COLO668 (cell line): ENCODE data around the gene KRTAP9-1.
A peak's percentile ranks its signal among the peaks of the same experiment; 100 is the strongest.
"Not testable (repeated sequence)": the region's sequence is repeated elsewhere in the genome, so short reads cannot be mapped to it uniquely, and the experiment has no call there.

Experiments used
- DNase-seq: peaks from one replicate; lab custom pipeline; 2025; ENCODE audit not compliant: unreplicated experiment; lab: John Stamatoyannopoulos, UW

The KRTAP9-1 gene

GRCh38 chr17:41189837-41190318, at the start of gene KRTAP9-1:
KRTAP9-1 (plus strand) TSS chr17:41189887; CDS start chr17:41189887, 0 bp downstream.
- peak; percentile 12 for DNase-seq

DNA sequence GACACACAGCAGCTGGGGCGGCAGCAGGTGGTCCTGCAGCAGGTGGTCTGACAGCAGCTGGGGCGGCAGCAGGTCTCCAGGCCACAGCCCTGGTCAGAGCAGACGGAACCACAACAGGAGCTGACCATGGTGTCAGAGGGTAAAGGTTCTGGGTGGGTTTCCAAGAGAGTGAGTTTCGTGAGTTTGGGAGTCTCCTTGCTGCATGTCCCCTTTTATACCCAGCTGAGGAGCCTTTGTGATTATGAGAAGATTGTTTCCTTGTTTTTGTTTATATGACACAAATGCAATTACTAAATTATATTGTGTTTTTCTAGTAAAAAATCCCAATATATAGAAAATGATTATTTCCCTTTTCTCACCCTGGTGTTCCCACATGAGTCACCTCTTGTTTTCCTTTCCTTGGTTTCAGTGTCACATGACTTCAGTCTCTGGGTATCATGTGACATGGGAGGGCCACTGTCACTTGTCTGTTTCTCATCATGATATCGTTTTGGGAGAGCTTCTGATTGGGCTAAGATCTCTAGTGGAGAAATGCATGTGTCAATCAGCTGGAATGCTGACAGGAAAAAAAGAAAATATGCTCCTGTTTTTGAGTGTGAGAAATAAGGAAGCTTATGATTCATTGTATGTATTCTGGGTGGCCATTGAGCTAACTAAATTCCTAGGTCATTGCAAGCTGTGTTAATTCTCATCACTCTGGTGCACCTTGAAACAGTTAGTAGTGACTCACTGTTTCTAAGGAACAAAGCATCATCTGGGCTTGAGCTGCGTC, 49.1 kb upstream of the KRTAP9-1 start, which contains the start of gene KRTAP4-6:
KRTAP4-6 (minus strand) TSS at position 185 of the 772 bp plus-strand sequence; CDS start at position 128, 57 bp downstream.
- no peak for DNase-seq

DNA sequence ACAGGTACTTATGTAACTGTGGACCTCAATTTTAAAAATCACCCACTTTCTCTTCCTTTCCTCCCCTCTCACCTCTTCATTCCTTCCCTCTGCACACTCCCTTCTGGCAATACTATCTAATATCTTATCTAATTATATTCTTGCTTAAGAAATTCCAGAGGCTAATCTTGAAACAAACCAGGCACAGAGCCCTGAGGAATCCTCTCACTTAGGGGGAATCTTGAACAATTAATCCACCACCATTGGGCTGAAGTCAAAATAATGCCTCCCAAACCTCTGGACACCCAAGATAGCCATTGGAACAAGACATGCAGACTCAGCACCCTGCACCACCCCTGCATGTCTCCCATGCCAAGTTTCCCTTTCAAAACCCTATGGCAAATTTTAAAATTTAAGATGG, 48.3 kb upstream of the KRTAP9-1 start:
- DNase-seq, result no peak

- DNase-seq, result no peak
Measured at GRCh38 chr17:41144846-41145245, 44.8 kb upstream of the KRTAP9-1 start.

DNA sequence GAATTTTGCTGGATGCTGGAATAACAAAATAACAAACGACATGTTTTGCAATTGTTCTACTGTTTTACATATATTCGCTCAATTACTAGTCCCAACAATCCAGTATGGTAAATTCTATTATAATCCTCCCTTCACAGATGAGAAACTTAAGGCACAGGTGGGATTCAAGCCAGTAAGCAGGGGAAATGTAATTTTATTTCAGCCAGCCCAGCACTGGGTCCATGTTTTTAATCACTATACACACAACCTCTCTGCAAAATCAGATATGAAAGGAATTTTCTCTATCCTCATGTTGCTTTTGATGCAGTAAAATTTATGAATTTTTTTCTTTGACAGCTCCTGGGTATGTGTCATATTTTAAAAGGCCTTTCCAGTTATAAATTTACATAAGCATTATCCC, 44.4 kb upstream of the KRTAP9-1 start:
- no peak for DNase-seq

DNA sequence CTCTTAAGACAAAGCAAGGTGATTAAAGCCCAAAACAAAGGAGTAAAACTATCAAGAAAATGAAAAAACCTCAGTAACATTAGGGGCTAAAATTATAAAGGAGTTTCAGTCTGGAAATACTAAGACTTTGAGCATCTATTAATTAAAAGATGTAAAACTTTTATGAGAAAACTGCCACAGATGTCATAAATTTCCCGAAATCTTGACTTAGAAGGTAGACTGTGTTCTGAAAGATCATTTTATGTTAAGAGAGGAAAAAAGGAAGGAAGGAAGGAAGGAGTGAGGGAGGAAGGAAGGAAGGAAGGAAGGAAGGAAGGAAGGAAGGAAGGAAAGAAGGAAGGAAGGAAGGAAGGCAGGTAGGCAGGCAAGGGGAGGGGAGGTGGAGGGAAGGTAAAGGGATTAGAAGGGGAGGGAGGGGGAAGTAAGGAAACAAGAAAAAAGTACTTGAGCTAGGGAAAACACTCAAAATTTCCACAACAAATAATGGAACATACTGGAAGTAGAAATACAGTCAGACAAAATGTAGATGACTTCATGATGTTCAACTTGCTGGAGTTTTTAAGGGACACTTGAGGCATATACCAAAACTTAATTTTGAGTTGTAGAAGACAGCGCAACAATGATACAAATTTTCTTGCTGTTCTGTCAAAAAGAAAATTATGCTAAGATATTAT, 42.0 kb upstream of the KRTAP9-1 start:
- DNase-seq, result no peak

- DNase-seq, result not testable (repeated sequence)
Measured at GRCh38 chr17:41148971-41149651, 40.6 kb upstream of the KRTAP9-1 start.

GRCh38 chr17:41149652-41149985, 40.1 kb upstream of the KRTAP9-1 start, which contains the start of gene KRTAP4-5:
KRTAP4-5 (minus strand) TSS chr17:41149825; CDS start chr17:41149767, 58 bp downstream.
- no peak for DNase-seq

DNA sequence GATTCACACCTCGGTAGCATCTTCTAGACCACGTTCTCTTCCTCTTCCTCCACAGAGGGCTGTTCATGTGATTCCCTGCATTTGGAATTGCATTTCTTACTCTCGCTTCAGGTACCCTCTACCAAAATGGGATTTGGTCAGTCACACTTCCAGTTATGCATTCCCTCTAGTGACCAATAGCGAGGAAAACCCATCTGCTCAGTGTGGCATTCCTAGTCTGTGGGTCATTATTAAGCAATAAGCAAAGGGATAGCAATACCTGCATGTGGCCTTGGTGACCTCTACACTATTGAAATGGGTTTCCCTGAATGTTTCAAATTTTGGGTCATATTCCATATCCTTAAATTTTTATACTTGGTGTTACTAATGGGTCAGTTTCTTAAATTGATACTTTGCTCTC, 39.7 kb upstream of the KRTAP9-1 start:
- no peak for DNase-seq

DNA sequence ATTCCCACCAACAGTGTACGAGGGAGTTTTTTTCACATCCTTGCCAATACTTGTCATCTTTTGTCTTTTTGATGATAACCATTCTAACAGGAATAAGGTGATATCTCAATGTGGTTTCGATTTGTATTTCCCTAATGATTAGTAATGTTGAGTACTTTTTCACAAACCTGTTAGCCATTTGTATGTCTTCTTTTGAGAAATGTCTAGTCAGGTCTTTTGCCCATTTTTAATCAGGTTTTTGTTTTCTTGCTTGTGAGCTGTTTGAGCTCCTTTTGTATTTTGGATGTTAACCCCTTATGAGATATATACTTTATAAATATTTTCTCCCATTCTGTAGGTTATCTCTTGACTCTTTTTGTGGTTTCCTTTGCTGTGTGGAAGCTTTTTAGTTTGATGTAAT, 38.2 kb upstream of the KRTAP9-1 start:
- DNase-seq, result no peak

DNA sequence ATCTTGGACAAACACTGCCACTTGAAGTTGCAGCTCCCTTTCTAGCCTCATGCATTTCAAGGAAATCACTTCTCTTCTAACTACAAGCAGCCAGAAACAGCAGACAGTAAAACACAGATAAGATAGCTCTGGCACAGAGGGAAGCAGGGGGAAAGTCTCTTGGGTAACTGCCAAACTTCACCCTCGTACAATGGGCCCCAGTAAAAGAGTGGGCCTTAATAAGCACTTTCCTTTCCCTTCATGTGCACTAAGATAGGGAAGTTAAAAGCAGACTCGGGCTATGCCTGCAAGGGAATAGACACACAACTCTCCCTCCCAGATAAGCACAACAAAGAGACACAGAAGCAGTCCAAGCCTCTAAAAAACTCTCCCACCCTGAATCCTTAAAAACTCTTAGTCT, 35.8 kb upstream of the KRTAP9-1 start:
- no peak for DNase-seq

- DNase-seq, result not testable (repeated sequence)
Measured at GRCh38 chr17:41160190-41160589, 29.5 kb upstream of the KRTAP9-1 start.

- no peak for DNase-seq
Measured at GRCh38 chr17:41160648-41161047, 29.0 kb upstream of the KRTAP9-1 start, which contains the start of gene KRTAP4-4. KRTAP4-4 (minus strand) TSS chr17:41160748; CDS start chr17:41160691, 57 bp downstream.

DNA sequence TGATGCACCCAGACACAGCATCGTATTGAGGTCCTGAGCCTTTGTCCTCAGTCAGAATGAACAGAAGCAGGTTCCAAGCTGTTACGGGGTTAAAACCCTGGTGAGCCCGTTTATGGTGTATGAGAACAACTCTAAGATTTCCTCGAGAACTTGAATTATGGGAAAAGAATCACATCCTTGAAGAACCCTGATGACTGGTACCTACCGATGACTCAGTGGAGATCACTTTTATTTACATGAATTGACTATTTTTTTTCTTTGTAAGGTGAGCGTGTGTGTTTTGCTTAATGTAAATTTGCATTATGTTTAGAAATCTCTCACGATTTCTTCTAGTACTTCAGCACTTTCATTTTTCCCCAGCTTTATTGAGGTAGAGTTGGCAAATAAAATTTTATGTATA, 25.9 kb upstream of the KRTAP9-1 start:
- DNase-seq, result no peak

- peak; percentile 17 for DNase-seq
Measured at GRCh38 chr17:41167561-41167960, 22.1 kb upstream of the KRTAP9-1 start.

DNA sequence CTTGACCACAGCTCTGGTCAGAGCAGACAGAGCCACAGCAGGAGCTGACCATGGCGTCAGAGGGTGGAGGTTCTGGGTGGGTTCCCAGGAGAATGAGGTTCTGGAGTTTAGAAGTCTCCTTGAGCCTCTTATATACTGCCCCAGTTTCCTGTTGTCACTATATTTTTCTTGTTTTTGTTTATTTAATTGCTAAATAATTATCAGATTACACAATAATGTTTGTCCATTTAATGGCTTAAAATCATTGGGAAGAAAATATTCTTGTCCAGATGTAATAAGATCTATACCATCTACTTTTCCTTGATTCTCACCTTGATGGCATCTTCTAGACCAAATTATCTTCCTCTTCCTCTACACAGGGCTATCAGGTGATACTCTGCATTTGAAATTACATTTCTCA, 21.6 kb upstream of the KRTAP9-1 start, which contains the start of gene KRTAP4-3:
KRTAP4-3 (minus strand) TSS at position 101 of the 400 bp plus-strand sequence; CDS start at position 52, 49 bp downstream.
- no peak for DNase-seq

- no peak for DNase-seq
Measured at GRCh38 chr17:41171886-41172285, 17.8 kb upstream of the KRTAP9-1 start.

DNA sequence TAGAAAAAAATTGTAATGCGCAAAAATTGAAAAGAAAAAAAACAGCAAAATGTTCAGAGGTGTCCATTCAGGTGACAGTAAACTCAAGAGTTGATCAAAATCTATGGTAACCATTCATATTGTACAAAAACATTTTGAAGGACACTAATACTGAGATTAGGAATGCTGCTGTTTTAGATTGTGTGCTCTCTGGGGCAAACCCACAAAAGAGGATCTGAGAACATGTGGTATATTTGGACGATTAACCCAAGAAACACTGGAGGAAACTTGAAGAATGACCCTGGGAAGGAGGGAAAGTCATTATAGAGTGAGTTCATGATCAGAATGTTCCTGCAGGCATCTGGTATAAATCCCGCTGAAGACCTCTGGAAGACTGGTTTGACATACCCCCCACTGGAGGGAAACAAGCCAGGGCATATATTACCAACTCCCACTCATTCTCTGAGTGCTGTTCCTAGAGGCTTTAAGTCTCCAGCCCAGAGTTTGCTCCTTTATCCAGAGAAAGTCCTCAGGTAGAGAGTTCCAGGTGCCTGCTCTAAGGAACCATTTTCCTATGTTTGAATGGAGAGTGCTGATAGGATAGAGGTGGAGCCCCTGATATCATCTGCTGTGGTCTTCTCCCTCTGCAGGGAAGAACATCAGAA, 12.8 kb upstream of the KRTAP9-1 start:
- no peak for DNase-seq

DNA sequence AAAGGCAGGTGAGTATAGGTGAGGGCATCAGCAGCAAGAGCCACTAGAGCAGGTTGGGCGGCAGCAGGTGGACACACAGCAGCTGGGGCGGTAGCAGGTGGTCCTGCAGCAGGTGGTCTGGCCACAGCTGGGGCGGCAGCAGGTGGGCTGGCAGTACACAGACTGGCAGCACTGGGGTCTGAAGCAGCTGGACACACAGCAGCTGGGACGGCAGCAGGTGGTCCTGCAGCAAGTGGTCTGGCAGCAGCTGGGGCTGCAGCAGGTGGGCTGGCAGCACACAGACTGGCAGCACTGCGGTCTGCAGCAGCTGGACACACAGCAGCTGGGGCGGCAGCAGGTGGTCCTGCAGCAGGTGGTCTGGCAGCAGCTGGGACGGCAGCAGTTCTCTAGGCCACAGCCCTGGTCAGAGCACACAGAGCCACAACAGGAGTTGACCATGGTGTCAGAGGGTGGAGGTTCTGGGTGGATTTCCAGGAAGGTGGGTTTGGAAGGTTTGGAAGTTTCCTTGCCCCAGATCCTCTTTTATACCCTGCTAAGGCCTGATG, 11.9 kb upstream of the KRTAP9-1 start, which contains the start of gene KRTAP4-2:
KRTAP4-2 (minus strand) TSS at position 495 of the 545 bp plus-strand sequence; CDS start at position 438, 57 bp downstream.
- DNase-seq, result no peak

DNA sequence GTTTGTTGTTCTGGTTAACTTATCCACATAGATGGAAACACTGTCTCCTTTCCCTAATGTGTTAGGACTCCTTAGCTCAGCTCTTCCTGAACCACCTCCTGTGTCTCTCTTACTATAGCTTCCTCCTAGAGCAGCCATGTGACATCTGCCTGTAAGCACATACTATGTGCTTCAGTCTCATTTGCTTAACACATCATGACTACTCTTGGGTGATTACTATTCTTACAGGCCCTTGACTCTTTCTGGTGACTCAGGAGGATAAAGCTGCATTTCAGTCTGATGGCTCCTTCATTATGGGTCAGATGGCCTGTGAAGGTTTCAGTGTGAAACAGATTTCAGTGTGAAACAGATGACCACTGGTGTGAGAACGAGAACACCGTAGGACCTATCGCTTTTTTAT, 11.3 kb upstream of the KRTAP9-1 start:
- DNase-seq, result no peak
